GM12873 (cell line): ENCODE measurements around the gene CLGN.

Source experiments
- CTCF ChIP-seq: IDR thresholded peaks from 2 replicates; pipeline ENCODE4 v1.5.1; 2012; ENCODE audit warnings: low read depth, mild to moderate bottlenecking, moderate library complexity, low read length, control low read depth; ENCODE audit not compliant: insufficient read depth; ENCODE audit errors: missing control alignments

Gene CLGN

GRCh38 chr4:140427106-140427918 lies at the start of gene CLGN:
TSS of gene CLGN (minus strand) at chr4:140427648. CDS start at chr4:140413078, 14,570 bp downstream.
- TF ChIP-seq CTCF = peak; percentile 29

GRCh38 chr4:140472156-140472555 lies 44.7 kb upstream of the CLGN start:
- TF ChIP-seq CTCF = no peak

GRCh38 chr4:140469791-140470733 lies 42.6 kb upstream of the CLGN start:
- TF ChIP-seq CTCF = no peak

- no peak for TF ChIP-seq CTCF
Measured at GRCh38 chr4:140466146-140466545, 38.7 kb upstream of the CLGN start.

- TF ChIP-seq CTCF = no peak
Measured at GRCh38 chr4:140463614-140464013, 36.2 kb upstream of the CLGN start.

- no peak for TF ChIP-seq CTCF
Measured at GRCh38 chr4:140463182-140463581, 35.7 kb upstream of the CLGN start.

- TF ChIP-seq CTCF = no peak
Measured at GRCh38 chr4:140450352-140450751, 22.9 kb upstream of the CLGN start.
